ENCODE measurements around the gene GRPEL1.
"Not testable (repeated sequence)": the region's sequence is repeated elsewhere in the genome, so short reads cannot be mapped to it uniquely, and the experiment has no call there.

The GRPEL1 gene

GRCh38 chr4:7103031-7103606, 35.3 kb upstream of the GRPEL1 start:
- peak overlapping the region; percentile 54 for H3K4me3 ChIP-seq (replicated peaks; ENCODE audit: insufficient read depth, low read length)
- H3K27me3 ChIP-seq (ENCODE audit: insufficient read depth, poor library complexity, severe bottlenecking) = peaks cover 9% of the 10 kb centered on the region
- H3K27ac ChIP-seq (replicated peaks) = no peak overlapping the region
- peak; percentile 45 to 53 for DNase-seq (ENCODE audit: low read depth in 1 of 2, low spot score in 1 of 2)
- TF ChIP-seq SPI1 (IDR thresholded peaks at IDR 0.05; ENCODE audit: borderline replicate concordance, low read depth) (no peak), CTCF (IDR thresholded peaks at IDR 0.05; ENCODE audit: insufficient read depth, low read length) (no peak), GABPA (IDR thresholded peaks at IDR 0.05; ENCODE audit: low read depth) (no peak), POLR2AphosphoS5 (IDR thresholded peaks at IDR 0.05; ENCODE audit: low read depth) (no peak), REST (IDR thresholded peaks at IDR 0.05; ENCODE audit: insufficient replicate concordance, low read depth) (no peak)

GRCh38 chr4:7102516-7102909, 34.6 kb upstream of the GRPEL1 start:
- not testable (repeated sequence) for H3K27me3 ChIP-seq (ENCODE audit: insufficient read depth, poor library complexity, severe bottlenecking); H3K27ac ChIP-seq (replicated peaks); DNase-seq (ENCODE audit: low read depth in 1 of 2, low spot score in 1 of 2)
- H3K4me3 ChIP-seq (replicated peaks; ENCODE audit: insufficient read depth, low read length) = peak overlapping the region; percentile 54

GRCh38 chr4:7101692-7102515, 34.0 kb upstream of the GRPEL1 start:
- peaks cover 9% of the 10 kb centered on the region for H3K27me3 ChIP-seq (ENCODE audit: insufficient read depth, poor library complexity, severe bottlenecking)
- peak; percentile 63 to 78 for DNase-seq (ENCODE audit: low read depth in 1 of 2, low spot score in 1 of 2)

More at GRCh38 chr4:7101692-7102515, 34.0 kb upstream of the GRPEL1 start:
- peak; percentile 39 for TF ChIP-seq CTCF (IDR thresholded peaks at IDR 0.05; ENCODE audit: insufficient read depth, low read length)
- no peak for TF ChIP-seq GABPA (IDR thresholded peaks at IDR 0.05; ENCODE audit: low read depth)
- peak; percentile 71 for TF ChIP-seq REST (IDR thresholded peaks at IDR 0.05; ENCODE audit: insufficient replicate concordance, low read depth)
- no peak for TF ChIP-seq POLR2AphosphoS5 (IDR thresholded peaks at IDR 0.05; ENCODE audit: low read depth)
- peak; percentile 82 for TF ChIP-seq SPI1 (IDR thresholded peaks at IDR 0.05; ENCODE audit: borderline replicate concordance, low read depth)
- H3K4me3 ChIP-seq (replicated peaks; ENCODE audit: insufficient read depth, low read length) = peak overlapping the region; percentile 18; the same call in 1 of the 2 replicates
- H3K27ac ChIP-seq (replicated peaks) = no peak overlapping the region

Measured in HL-60 (cell line).